Measurements from ENCODE around the gene PCGF3.
"Not testable (repeated sequence)": the region's sequence is repeated elsewhere in the genome, so short reads cannot be mapped to it uniquely, and the experiment has no call there.

Gene PCGF3

GRCh38 chr4:779555-779954 is 73.9 kb downstream of the PCGF3 start (continued):
- TF ChIP-seq, protein P1, sequence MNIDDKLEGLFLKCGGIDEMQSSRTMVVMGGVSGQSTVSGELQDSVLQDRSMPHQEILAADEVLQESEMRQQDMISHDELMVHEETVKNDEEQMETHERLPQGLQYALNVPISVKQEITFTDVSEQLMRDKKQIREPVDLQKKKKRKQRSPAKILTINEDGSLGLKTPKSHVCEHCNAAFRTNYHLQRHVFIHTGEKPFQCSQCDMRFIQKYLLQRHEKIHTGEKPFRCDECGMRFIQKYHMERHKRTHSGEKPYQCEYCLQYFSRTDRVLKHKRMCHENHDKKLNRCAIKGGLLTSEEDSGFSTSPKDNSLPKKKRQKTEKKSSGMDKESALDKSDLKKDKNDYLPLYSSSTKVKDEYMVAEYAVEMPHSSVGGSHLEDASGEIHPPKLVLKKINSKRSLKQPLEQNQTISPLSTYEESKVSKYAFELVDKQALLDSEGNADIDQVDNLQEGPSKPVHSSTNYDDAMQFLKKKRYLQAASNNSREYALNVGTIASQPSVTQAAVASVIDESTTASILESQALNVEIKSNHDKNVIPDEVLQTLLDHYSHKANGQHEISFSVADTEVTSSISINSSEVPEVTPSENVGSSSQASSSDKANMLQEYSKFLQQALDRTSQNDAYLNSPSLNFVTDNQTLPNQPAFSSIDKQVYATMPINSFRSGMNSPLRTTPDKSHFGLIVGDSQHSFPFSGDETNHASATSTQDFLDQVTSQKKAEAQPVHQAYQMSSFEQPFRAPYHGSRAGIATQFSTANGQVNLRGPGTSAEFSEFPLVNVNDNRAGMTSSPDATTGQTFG (tag by site-specific recombination; IDR thresholded peaks at IDR 0.05; ENCODE audit: borderline replicate concordance), result no peak
- TF ChIP-seq KLF1 (tag by site-specific recombination; IDR thresholded peaks at IDR 0.05), result no peak
- TF ChIP-seq ZNF629 (tag by site-specific recombination; IDR thresholded peaks at IDR 0.05), result no peak
- TF ChIP-seq, protein P2, sequence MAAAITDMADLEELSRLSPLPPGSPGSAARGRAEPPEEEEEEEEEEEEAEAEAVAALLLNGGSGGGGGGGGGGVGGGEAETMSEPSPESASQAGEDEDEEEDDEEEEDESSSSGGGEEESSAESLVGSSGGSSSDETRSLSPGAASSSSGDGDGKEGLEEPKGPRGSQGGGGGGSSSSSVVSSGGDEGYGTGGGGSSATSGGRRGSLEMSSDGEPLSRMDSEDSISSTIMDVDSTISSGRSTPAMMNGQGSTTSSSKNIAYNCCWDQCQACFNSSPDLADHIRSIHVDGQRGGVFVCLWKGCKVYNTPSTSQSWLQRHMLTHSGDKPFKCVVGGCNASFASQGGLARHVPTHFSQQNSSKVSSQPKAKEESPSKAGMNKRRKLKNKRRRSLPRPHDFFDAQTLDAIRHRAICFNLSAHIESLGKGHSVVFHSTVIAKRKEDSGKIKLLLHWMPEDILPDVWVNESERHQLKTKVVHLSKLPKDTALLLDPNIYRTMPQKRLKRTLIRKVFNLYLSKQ (tag by site-specific recombination; IDR thresholded peaks at IDR 0.05; ENCODE audit: borderline replicate concordance), result no peak
- no peak for TF ChIP-seq ZNF184 (tag by site-specific recombination; IDR thresholded peaks at IDR 0.05)
- TF ChIP-seq ZNF24 (tag by site-specific recombination; IDR thresholded peaks at IDR 0.05), result no peak
- TF ChIP-seq ZNF624 (tag by site-specific recombination; IDR thresholded peaks at IDR 0.05), result no peak
- TF ChIP-seq, protein P3, sequence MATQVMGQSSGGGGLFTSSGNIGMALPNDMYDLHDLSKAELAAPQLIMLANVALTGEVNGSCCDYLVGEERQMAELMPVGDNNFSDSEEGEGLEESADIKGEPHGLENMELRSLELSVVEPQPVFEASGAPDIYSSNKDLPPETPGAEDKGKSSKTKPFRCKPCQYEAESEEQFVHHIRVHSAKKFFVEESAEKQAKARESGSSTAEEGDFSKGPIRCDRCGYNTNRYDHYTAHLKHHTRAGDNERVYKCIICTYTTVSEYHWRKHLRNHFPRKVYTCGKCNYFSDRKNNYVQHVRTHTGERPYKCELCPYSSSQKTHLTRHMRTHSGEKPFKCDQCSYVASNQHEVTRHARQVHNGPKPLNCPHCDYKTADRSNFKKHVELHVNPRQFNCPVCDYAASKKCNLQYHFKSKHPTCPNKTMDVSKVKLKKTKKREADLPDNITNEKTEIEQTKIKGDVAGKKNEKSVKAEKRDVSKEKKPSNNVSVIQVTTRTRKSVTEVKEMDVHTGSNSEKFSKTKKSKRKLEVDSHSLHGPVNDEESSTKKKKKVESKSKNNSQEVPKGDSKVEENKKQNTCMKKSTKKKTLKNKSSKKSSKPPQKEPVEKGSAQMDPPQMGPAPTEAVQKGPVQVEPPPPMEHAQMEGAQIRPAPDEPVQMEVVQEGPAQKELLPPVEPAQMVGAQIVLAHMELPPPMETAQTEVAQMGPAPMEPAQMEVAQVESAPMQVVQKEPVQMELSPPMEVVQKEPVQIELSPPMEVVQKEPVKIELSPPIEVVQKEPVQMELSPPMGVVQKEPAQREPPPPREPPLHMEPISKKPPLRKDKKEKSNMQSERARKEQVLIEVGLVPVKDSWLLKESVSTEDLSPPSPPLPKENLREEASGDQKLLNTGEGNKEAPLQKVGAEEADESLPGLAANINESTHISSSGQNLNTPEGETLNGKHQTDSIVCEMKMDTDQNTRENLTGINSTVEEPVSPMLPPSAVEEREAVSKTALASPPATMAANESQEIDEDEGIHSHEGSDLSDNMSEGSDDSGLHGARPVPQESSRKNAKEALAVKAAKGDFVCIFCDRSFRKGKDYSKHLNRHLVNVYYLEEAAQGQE (tag by site-specific recombination; IDR thresholded peaks at IDR 0.05), result no peak
- no peak for TF ChIP-seq KLF9 (tag by site-specific recombination; IDR thresholded peaks at IDR 0.05; ENCODE audit: low read depth)
- TF ChIP-seq ZIC2 (tag by site-specific recombination; IDR thresholded peaks at IDR 0.05), result no peak

- Histone ChIP-seq H3K4me3 (ENCODE audit: low read depth, low read length) (peak overlapping the region; percentile 97), H3K27ac (ENCODE audit: extremely low read depth, low read depth, low read length) (0 out of 2 replicates have a peak overlapping the region, but pooled peaks have one; percentile 91), H3K36me3 (ENCODE audit: control insufficient read depth in 2 of 2, insufficient read depth in 1 of 2, low read length in 2 of 2) (peaks cover 22 to 52% of the 10 kb centered on the region in 2 experiments; a peak in 2 of 3 replicates)
- not testable (repeated sequence) for H3K4me1 ChIP-seq (ENCODE audit: control insufficient read depth, insufficient read depth, low read length); H3K9me3 ChIP-seq (ENCODE audit: control insufficient read depth, insufficient read depth, low read depth, low read length)
- POLR2A ChIA-PET, result interaction anchor here (1.8 kb wide), 1 partner anchor 13 kb away, joined by 8 read pairs; no protein-coding TSS in a partner anchor
- CTCF ChIA-PET, result interaction anchor here (0.7 kb wide), 1 partner anchor 1119 kb away, joined by 3 read pairs; no protein-coding TSS in a partner anchor
- 0 out of 2 replicates have a peak, but pooled peaks have one; percentile 16 for TF ChIP-seq KLF1 (tag by site-specific recombination; IDR thresholded peaks at IDR 0.05)
Observed at GRCh38 chr4:780255-780654, 74.6 kb downstream of the PCGF3 start.

- POLR2A ChIA-PET, result interaction anchor here (0.9 to 1.8 kb wide), 4 partner anchors 14 to 508 kb away, joined by 3 to 8 read pairs (median 4); partner anchors contain the start of genes GAK and TMEM175
- no peaks in the 10 kb centered on the region for H3K4me1 ChIP-seq (ENCODE audit: control insufficient read depth, insufficient read depth, low read length)
- H3K9me3 ChIP-seq (ENCODE audit: control insufficient read depth, insufficient read depth, low read depth, low read length), result no peaks in the 10 kb centered on the region
- H3K27ac ChIP-seq (ENCODE audit: extremely low read depth, low read depth, low read length), result peak overlapping the region; percentile 91
- peaks cover 22 to 45% of the 10 kb centered on the region in 2 experiments; a peak in 2 of 3 replicates for H3K36me3 ChIP-seq (ENCODE audit: control insufficient read depth in 2 of 2, insufficient read depth in 1 of 2, low read length in 2 of 2)
- peak overlapping the region; percentile 97 for H3K4me3 ChIP-seq (ENCODE audit: low read depth, low read length)
- CTCF ChIA-PET, result interaction anchor here (0.7 kb wide), 1 partner anchor 1119 kb away, joined by 3 read pairs; no protein-coding TSS in a partner anchor
- TF ChIP-seq PRDM2 (tag by site-specific recombination; IDR thresholded peaks at IDR 0.05; ENCODE audit: borderline replicate concordance), result 0 out of 2 replicates have a peak, but pooled peaks have one; percentile 43
- TF ChIP-seq ZNF621 (tag by site-specific recombination; IDR thresholded peaks at IDR 0.05), result no peak
- TF ChIP-seq GLIS2 (tag by site-specific recombination; IDR thresholded peaks at IDR 0.05), result peak; percentile 41
Observed at GRCh38 chr4:780716-781492, 75.3 kb downstream of the PCGF3 start.
